ENCODE data around the gene ZNF24. TPM values are rescaled to one million over a fixed set of nuclear protein-coding genes. Genes with fewer than 3 reads are reported as not detected.

Gene ZNF24
- total and polyA plus RNA-seq, 10 of the 15 experiments (the other 5 are each of a cell fraction or from before 2014, with no cell fraction given): 13.6 to 41.7 (median 28.3) TPM

GRCh38 chr18:35334212-35334611, 10.0 kb downstream of the ZNF24 start:
- ChIA-PET CTCF (interaction anchor here (0.7 to 1.0 kb wide), 2 partner anchors 52 to 102 kb away, joined by 3 read pairs; no protein-coding TSS in a partner anchor), POLR2A (interaction anchor here (1.0 to 1.3 kb wide), 2 partner anchors 11 to 34 kb away, joined by 3 to 5 read pairs; no protein-coding TSS in a partner anchor), SMC1A (ENCODE audit: uncharacterized antibody, unreplicated experiment) (interaction anchor here (0.6 kb wide), 1 partner anchor 239 kb away, joined by 3 read pairs; no protein-coding TSS in a partner anchor), RAD21 (ENCODE audit: unreplicated experiment) (no interaction called here)
- in situ Hi-C loops (cut with MboI) (no loop called here), intact Hi-C loops (cut with micrococcal nuclease; ENCODE audit: unreplicated experiment) (no loop called here)
- Histone ChIP-seq H3K4me1 (ENCODE audit: control insufficient read depth, insufficient read depth, low read length) (no peaks in the 10 kb centered on the region), H4K20me1 (ENCODE audit: control insufficient read depth, insufficient read depth) (no peaks in the 10 kb centered on the region), H3K27me3 (replicated peaks in 1 of 2; ENCODE audit: control insufficient read depth in 2 of 2, insufficient read depth in 2 of 2, low read length in 1 of 2) (no peaks in the 10 kb centered on the region), H3K9me3 (replicated peaks; ENCODE audit: control insufficient read depth, insufficient read depth, low read length) (peaks cover 3% of the 10 kb centered on the region), H3K27ac (ENCODE audit: control insufficient read depth, insufficient read depth) (no peak overlapping the region), H3K4me3 (no peak overlapping the region), H3K79me2 (ENCODE audit: control insufficient read depth, insufficient read depth, low read length) (no peaks in the 10 kb centered on the region), H3K9ac (ENCODE audit: control insufficient read depth, insufficient read depth, low read length) (no peak overlapping the region), H3K4me2 (ENCODE audit: control insufficient read depth, insufficient read depth) (no peak overlapping the region), H3K36me3 (ENCODE audit: control insufficient read depth in 2 of 2, insufficient read depth in 2 of 2, low read length in 1 of 2) (peaks cover 4 to 32% of the 10 kb centered on the region in 2 experiments), H2AFZ (ENCODE audit: control insufficient read depth, low read depth, low read length) (no peak overlapping the region)
- FAIRE-seq (no peak), ATAC-seq (no peak), DNase-seq (ENCODE audit: low read depth, low spot score) (no peak)
- 100% methylated on average over 1 of the region's 1 CpG for WGBS (ENCODE audit: insufficient coverage, insufficient replicate concordance, low lambda C conversion rate, missing lambda C conversion rate)
- TF ChIP-seq POU2F2 (IDR thresholded peaks at IDR 0.05; ENCODE audit: borderline replicate concordance, low read depth, low read length) (no peak), ZNF24 (IDR thresholded peaks at IDR 0.05) (no peak), BRCA1 (IDR thresholded peaks at IDR 0.05; ENCODE audit: low read depth, low read length) (no peak), TCF3 (IDR thresholded peaks at IDR 0.05; ENCODE audit: borderline replicate concordance, insufficient read depth, low read depth, low read length) (no peak), SMARCA5 (IDR thresholded peaks at IDR 0.05) (no peak), CBFB (IDR thresholded peaks at IDR 0.05; ENCODE audit: low read depth) (no peak), LARP7 (IDR thresholded peaks at IDR 0.05) (no peak), RB1 (IDR thresholded peaks at IDR 0.05; ENCODE audit: borderline replicate concordance) (no peak), ZBED1 (IDR thresholded peaks at IDR 0.05; ENCODE audit: borderline replicate concordance) (no peak)
- BruUV-seq (replicated peaks): no TSS peak
